HEK293 (cell line): Measurements from ENCODE around the gene VSTM4.

ENCODE experiments used
- CTCF ChIP-seq: fragments of 450-650 bp; formaldehyde crosslinking; IDR thresholded peaks from 2 replicates; pipeline ENCODE4 v1.5.1; 2016; ENCODE audit warnings: missing biosample characterization, missing genetic modification characterization
- REPIN1 ChIP-seq: fragments of 450-650 bp; formaldehyde crosslinking; IDR thresholded peaks from 2 replicates; pipeline ENCODE4 v1.5.1; 2017; ENCODE audit warnings: missing biosample characterization, missing genetic modification characterization, low read depth
- REST ChIP-seq: fragments of 450-650 bp; formaldehyde crosslinking; IDR thresholded peaks from 2 replicates; pipeline ENCODE4 v1.5.1; 2016; ENCODE audit warnings: missing biosample characterization, missing genetic modification characterization
- ZBTB20 ChIP-seq: fragments of 450-650 bp; formaldehyde crosslinking; IDR thresholded peaks from 2 replicates; pipeline ENCODE4 v1.5.1; 2016; ENCODE audit warnings: missing biosample characterization, missing genetic modification characterization
- ZBTB21 ChIP-seq: fragments of 450-650 bp; formaldehyde crosslinking; IDR thresholded peaks from 2 replicates; pipeline ENCODE4 v1.5.1; 2017; ENCODE audit warnings: missing biosample characterization, missing genetic modification characterization
- ZBTB8A ChIP-seq: fragments of 450-650 bp; formaldehyde crosslinking; IDR thresholded peaks from 2 replicates; pipeline ENCODE4 v1.5.1; 2016; ENCODE audit warnings: missing biosample characterization, missing genetic modification characterization
- ZFP41 ChIP-seq: fragments of 450-650 bp; formaldehyde crosslinking; IDR thresholded peaks from 2 replicates; pipeline ENCODE4 v1.5.1; 2016; ENCODE audit warnings: missing biosample characterization, missing genetic modification characterization, borderline replicate concordance
- ZNF138 ChIP-seq: fragments of 450-650 bp; formaldehyde crosslinking; IDR thresholded peaks from 2 replicates; pipeline ENCODE4 v1.5.1; 2016; ENCODE audit warnings: missing biosample characterization, missing genetic modification characterization, borderline replicate concordance
- ZNF529 ChIP-seq: fragments of 450-650 bp; formaldehyde crosslinking; IDR thresholded peaks from 2 replicates; pipeline ENCODE4 v1.5.1; 2017; ENCODE audit warnings: missing genetic modification characterization, missing biosample characterization; ENCODE audit not compliant: insufficient replicate concordance
- ZSCAN30 ChIP-seq: fragments of 450-650 bp; IDR thresholded peaks from 2 replicates; pipeline ENCODE4 v1.5.1; 2018; ENCODE audit warnings: missing biosample characterization, mild to moderate bottlenecking, missing genetic modification characterization, moderate library complexity

- no peak for TF ChIP-seq ZBTB8A (tag by site-specific recombination)
- TF ChIP-seq ZSCAN30, result no peak
- TF ChIP-seq ZNF529 (tag by site-specific recombination), result no peak
- TF ChIP-seq ZBTB21 (tag by site-specific recombination), result no peak
- no peak for TF ChIP-seq REST
- no peak for TF ChIP-seq ZBTB20 (tag by site-specific recombination)
- no peak for TF ChIP-seq CTCF (tag by site-specific recombination)
- no peak for TF ChIP-seq ZNF138 (tag by site-specific recombination)
- TF ChIP-seq REPIN1 (tag by site-specific recombination), result no peak
- TF ChIP-seq ZFP41, result no peak
Measured at GRCh38 chr10:49131507-49132361, 16.4 kb upstream of the VSTM4 start.
